CD14-positive monocyte (primary cell): Measurements from ENCODE around the gene FBXW11. TPM values are rescaled to one million over a fixed set of nuclear protein-coding genes. Genes with fewer than 3 reads are reported as not detected.

ENCODE experiments used
- DNase-seq, 3 donors: peaks; one replicate each; pipeline ENCODE4 v3.0.0-alpha.2; 2011 to 2022
- H2AFZ ChIP-seq: 2 replicates; pipeline ENCODE4 v1.6.0; 2012; ENCODE audit warnings: mild to moderate bottlenecking, low read depth, low read length, inconsistent platforms; ENCODE audit not compliant: insufficient read depth, poor library complexity, severe bottlenecking
- H3K27ac ChIP-seq, 2 donors: 1 replicate in 1 of 2; 2 replicates in 1 of 2; pipeline ENCODE4 v1.5.1; 2012 to 2013; ENCODE audit warnings: low read length in 2 of 2, control low read depth in 1 of 2, inconsistent platforms in 1 of 2, low read depth in 1 of 2, mild to moderate bottlenecking in 1 of 2
- H3K27me3 ChIP-seq, 2 donors: one replicate each; pipeline versions ENCODE4 v1.6.0 to v1.6.1; 2011 to 2013; ENCODE audit warnings: low read length in 2 of 2; ENCODE audit not compliant: control insufficient read depth in 2 of 2, insufficient read depth in 2 of 2
- H3K36me3 ChIP-seq, 2 donors: replicated peaks in 1 of 2; 1 replicate in 1 of 2; 2 replicates in 1 of 2; pipeline versions ENCODE4 v1.5.1 to v1.6.1; 2012 to 2013; ENCODE audit warnings: low read length in 2 of 2, control low read depth in 1 of 2, inconsistent platforms in 1 of 2, mild to moderate bottlenecking in 1 of 2; ENCODE audit not compliant: insufficient read depth in 2 of 2, control insufficient read depth in 1 of 2
- H3K4me1 ChIP-seq, 2 donors: 1 replicate in 1 of 2; 2 replicates in 1 of 2; pipeline versions ENCODE4 v1.5.1 to v1.6.1; 2012 to 2013; ENCODE audit warnings: low read length in 2 of 2, control low read depth in 1 of 2, inconsistent platforms in 1 of 2, mild to moderate bottlenecking in 1 of 2, moderate library complexity in 1 of 2; ENCODE audit not compliant: insufficient read depth in 2 of 2, control insufficient read depth in 1 of 2
- H3K4me2 ChIP-seq: replicated peaks from 2 replicates; pipeline ENCODE3; 2012; ENCODE audit warnings: low read length, moderate library complexity, mild to moderate bottlenecking; ENCODE audit not compliant: poor library complexity, severe bottlenecking; ENCODE audit errors: extremely low read depth
- H3K4me3 ChIP-seq, 3 experiments: fragments of 200-600 bp in 1 of 3; sonication (generic) in 1 of 3; replicated peaks in 1 of 3; 1 replicate in 2 of 3; 2 replicates in 1 of 3; pipeline ENCODE4 v1.5.1; 2011 to 2013; ENCODE audit warnings: low read length in 3 of 3, mild to moderate bottlenecking in 3 of 3, control low read depth in 2 of 3, low read depth in 2 of 3, inconsistent platforms in 1 of 3, moderate library complexity in 1 of 3
- H3K79me2 ChIP-seq: 2 replicates; pipeline ENCODE4 v1.6.0; 2012; ENCODE audit warnings: mild to moderate bottlenecking, control low read depth, inconsistent platforms, low read length, moderate library complexity; ENCODE audit not compliant: insufficient read depth
- H3K9ac ChIP-seq: 2 replicates; pipeline ENCODE4 v1.6.0; 2017; ENCODE audit warnings: low read length, mild to moderate bottlenecking; ENCODE audit not compliant: insufficient read depth, poor library complexity, severe bottlenecking
- H3K9me3 ChIP-seq, 2 donors: replicated peaks in 1 of 2; 1 replicate in 1 of 2; 2 replicates in 1 of 2; pipeline versions ENCODE4 v1.5.1 to v1.6.1; 2012 to 2013; ENCODE audit warnings: low read length in 2 of 2, control low read depth in 1 of 2; ENCODE audit not compliant: control insufficient read depth in 1 of 2, insufficient read depth in 1 of 2
- H4K20me1 ChIP-seq: 2 replicates; pipeline ENCODE4 v1.6.0; 2012; ENCODE audit warnings: mild to moderate bottlenecking, low read length, control low read depth, moderate library complexity; ENCODE audit not compliant: insufficient read depth
- H3K27ac Mint-ChIP-seq, 7 donors: one replicate each; pipeline ENCODE4 v1.8.0; 2020; ENCODE audit warnings: mild to moderate bottlenecking in 7 of 7, mixed read lengths in 7 of 7, moderate library complexity in 6 of 7, inconsistent platforms in 2 of 7
- H3K27me3 Mint-ChIP-seq, 3 donors: one replicate each; pipeline ENCODE4 v1.8.0; 2021 to 2022; ENCODE audit warnings: low read depth in 3 of 3, mild to moderate bottlenecking in 3 of 3, mixed read lengths in 3 of 3, moderate library complexity in 3 of 3, inconsistent platforms in 1 of 3
- H3K36me3 Mint-ChIP-seq, 2 donors: one replicate each; pipeline ENCODE4 v1.8.0; 2020; ENCODE audit warnings: mixed read lengths in 2 of 2, inconsistent platforms in 1 of 2, mild to moderate bottlenecking in 1 of 2
- H3K4me1 Mint-ChIP-seq: one replicate; pipeline ENCODE4 v1.8.0; 2020; ENCODE audit warnings: mild to moderate bottlenecking, mixed read lengths
- H3K4me3 Mint-ChIP-seq, 2 donors: one replicate each; pipeline ENCODE4 v1.8.0; 2020; ENCODE audit warnings: mild to moderate bottlenecking in 2 of 2, mixed read lengths in 2 of 2, moderate library complexity in 1 of 2
- H3K9me3 Mint-ChIP-seq, 7 donors: one replicate each; pipeline ENCODE4 v1.8.0; 2020 to 2022; ENCODE audit warnings: mixed read lengths in 7 of 7, mild to moderate bottlenecking in 6 of 7, moderate library complexity in 6 of 7, inconsistent platforms in 2 of 7
- CTCF ChIP-seq: fragments of 200-600 bp; IDR thresholded peaks from one replicate; pipeline ENCODE4 v1.8.0; 2022; ENCODE audit warnings: antibody characterized with exemption, mild to moderate bottlenecking
- WGBS: methylation state at CpG from one replicate; pipeline ENCODE4 v1.1.5; 2013; ENCODE audit warnings: missing lambda C conversion rate; ENCODE audit not compliant: insufficient coverage; 5-methylcytosine and 5-hydroxymethylcytosine counted together
- intact Hi-C, 2 donors: fragments of 100-400 bp; cut with micrococcal nuclease; formaldehyde crosslinking; loops; one replicate each; pipeline versions ENCODE4 v1.15.0 to v1.15.1; 2023
- polyA plus RNA-seq, 3 donors: library from polyadenylated mRNA; depleted of rRNA in 1 of 3; unstranded in 2 of 3; stranded (reverse) in 1 of 3; fragments of 300-500 nt in 2 of 3; fragments of >200 nt in 1 of 3; fragmentation: Illumina TruSeq in 2 of 3; gene quantifications; 1 replicate in 2 of 3; 2 replicates in 1 of 3; pipeline ENCODE4 v1.2.3, GENCODE V29; 2012 to 2021

The FBXW11 gene
- polyA plus RNA-seq, 3 donors: 15.0 to 24.5 (median 18.2) TPM

GRCh38 chr5:172050080-172050479, 43.6 kb upstream of the FBXW11 start:
- peaks cover 0 to 2% (median 0%) of the 10 kb centered on the region in 3 donors for H3K27me3 Mint-ChIP-seq
- Histone ChIP-seq H3K9ac (no peak overlapping the region), H3K4me2 (no peak overlapping the region), H3K27ac (no peak overlapping the region), H3K27me3 (no peaks in the 10 kb centered on the region), H2AFZ (no peak overlapping the region), H3K36me3 (peaks cover 89 to 99% of the 10 kb centered on the region in 2 donors), H4K20me1 (peaks cover 96% of the 10 kb centered on the region), H3K4me3 (no peak overlapping the region), H3K79me2 (no peaks in the 10 kb centered on the region), H3K4me1 (no peaks in the 10 kb centered on the region), H3K9me3 (no peaks in the 10 kb centered on the region)
- H3K4me1 Mint-ChIP-seq: peaks cover 2% of the 10 kb centered on the region
- 0% methylated on average over 1 of the region's 4 CpGs for WGBS
- H3K36me3 Mint-ChIP-seq: peaks cover 87 to 94% of the 10 kb centered on the region in 2 donors
- DNase-seq: no peak
- H3K4me3 Mint-ChIP-seq: no peak overlapping the region
- TF ChIP-seq CTCF: no peak
- intact Hi-C loops: no loop called here
- H3K27ac Mint-ChIP-seq: no peak overlapping the region
- peaks cover 0 to 2% (median 0%) of the 10 kb centered on the region in 7 donors for H3K9me3 Mint-ChIP-seq

- 97% methylated on average over 9 of the region's 12 CpGs for WGBS
- no peak for TF ChIP-seq CTCF
- Histone ChIP-seq H3K9me3 (no peaks in the 10 kb centered on the region), H3K27me3 (no peaks in the 10 kb centered on the region), H2AFZ (no peak overlapping the region), H3K4me3 (no peak overlapping the region), H4K20me1 (peaks cover 96% of the 10 kb centered on the region), H3K36me3 (peaks cover 89 to 99% of the 10 kb centered on the region in 2 donors), H3K4me2 (no peak overlapping the region), H3K79me2 (no peaks in the 10 kb centered on the region), H3K27ac (no peak overlapping the region), H3K4me1 (no peaks in the 10 kb centered on the region), H3K9ac (no peak overlapping the region)
- H3K4me1 Mint-ChIP-seq: peaks cover 2% of the 10 kb centered on the region
- H3K27ac Mint-ChIP-seq: peak overlapping the region in 4 of 7 donors; percentile 16 to 61 (median 30)
- intact Hi-C loops: loop anchor here in 1 of 2 donors (10.0 kb wide), 1 partner anchor 635 kb away; the partner anchor contains the start of gene FGF18
- H3K27me3 Mint-ChIP-seq: peaks cover 0 to 2% (median 0%) of the 10 kb centered on the region in 3 donors
- peaks cover 0 to 2% (median 0%) of the 10 kb centered on the region in 7 donors for H3K9me3 Mint-ChIP-seq
- H3K4me3 Mint-ChIP-seq: no peak overlapping the region
- H3K36me3 Mint-ChIP-seq: peaks cover 87 to 94% of the 10 kb centered on the region in 2 donors
- no peak for DNase-seq
These were observed 42.9 kb upstream of the FBXW11 start for GRCh38 chr5:172049226-172049796.
